ENCODE measurements around the gene ZSCAN25. TPM values are rescaled to one million over a fixed set of nuclear protein-coding genes. Genes with fewer than 3 reads are reported as not detected.
A peak's percentile ranks its signal among the peaks of the same experiment; 100 is the strongest.
"Not testable (repeated sequence)": the region's sequence is repeated elsewhere in the genome, so short reads cannot be mapped to it uniquely, and the experiment has no call there.

ZSCAN25 gene
- polyA plus RNA-seq (2012; ENCODE audit: missing spikeins): 5.0 TPM

DNA sequence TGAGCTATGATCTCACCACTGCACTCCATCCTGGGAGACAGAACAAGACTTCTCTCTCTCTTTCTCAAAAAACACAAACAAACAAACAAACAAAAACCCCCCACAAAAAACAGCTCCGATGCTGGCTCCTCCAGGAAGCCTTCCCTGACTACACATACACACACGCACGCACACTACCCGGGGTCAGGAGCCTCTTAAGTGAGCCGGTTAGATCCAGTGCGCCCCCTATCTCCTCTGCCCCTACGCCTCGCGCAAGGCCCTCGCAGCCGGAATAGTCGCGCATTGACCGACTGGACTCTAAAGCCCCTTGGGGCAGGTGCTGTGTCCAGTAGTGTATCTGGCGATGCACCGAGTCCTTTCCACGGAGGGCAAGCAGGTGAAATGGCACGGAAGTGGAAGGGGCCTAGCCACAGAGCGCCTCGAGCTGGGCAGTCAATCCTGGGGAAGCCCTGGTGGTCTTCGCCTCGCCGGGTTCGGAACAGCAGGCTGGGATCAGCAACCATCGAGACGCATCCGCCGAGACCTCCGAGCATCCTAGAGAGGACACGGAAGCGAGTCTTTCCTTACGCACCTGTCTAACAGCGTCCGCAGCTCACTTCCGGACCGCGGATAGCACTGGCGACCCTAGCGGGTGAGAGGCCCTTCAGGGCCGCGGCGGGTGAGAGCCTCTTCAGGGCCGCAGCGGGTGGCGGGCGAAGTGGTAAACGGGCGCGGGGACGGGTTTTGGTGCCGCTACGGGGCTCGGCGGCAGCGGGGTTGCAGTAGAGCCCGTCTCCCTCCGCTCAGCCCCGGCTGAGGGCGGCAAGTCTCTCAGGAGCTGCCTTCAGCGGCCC lies at the start of gene ZSCAN25:
Gene ZSCAN25, plus strand, starts transcription at position 588 of the 833 bp plus-strand sequence. CDS start 2,661 bp downstream, outside the sequence.
- peak; percentile 88 for DNase-seq (ENCODE audit: insufficient read length)
- TF ChIP-seq TAF1 (IDR thresholded peaks at IDR 0.05; ENCODE audit: borderline replicate concordance, low read depth, low read length) (peak; percentile 87), POLR2A (IDR thresholded peaks at IDR 0.05; ENCODE audit: low read depth, low read length) (peak; percentile 87; the same call in 1 of the 2 replicates), POLR2AphosphoS5 (IDR thresholded peaks at IDR 0.05; ENCODE audit: low read depth, low read length) (peak; percentile 92)
- FAIRE-seq: peak; percentile 98

- not testable (repeated sequence) for FAIRE-seq; DNase-seq (ENCODE audit: insufficient read length)
These were observed 48.0 kb upstream of the ZSCAN25 start for GRCh38 chr7:99568770-99569169.

DNA sequence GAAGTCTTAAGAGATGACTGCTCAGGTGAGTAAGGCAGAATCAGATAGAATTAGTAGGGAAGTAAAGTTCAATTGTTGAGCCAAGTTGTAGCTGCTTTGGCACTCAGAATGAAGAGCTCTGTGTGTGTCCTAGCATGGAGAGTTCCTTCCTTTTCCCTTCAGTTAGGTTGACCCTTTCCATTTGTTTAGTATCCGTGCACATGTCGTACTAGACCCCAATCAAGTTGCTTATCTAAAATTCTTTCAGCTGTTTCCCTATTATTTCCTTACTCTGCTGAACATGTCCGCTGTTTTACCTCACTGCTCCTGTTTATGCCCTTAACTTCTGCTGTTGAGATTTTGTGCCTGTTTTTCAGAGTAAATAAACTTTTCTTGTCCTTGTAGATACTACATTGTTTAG lies 45.0 kb upstream of the ZSCAN25 start:
- TF ChIP-seq POLR2A (IDR thresholded peaks at IDR 0.05; ENCODE audit: low read depth, low read length): no peak
- no peak for TF ChIP-seq TAF1 (IDR thresholded peaks at IDR 0.05; ENCODE audit: borderline replicate concordance, low read depth, low read length)
- no peak for TF ChIP-seq POLR2AphosphoS5 (IDR thresholded peaks at IDR 0.05; ENCODE audit: low read depth, low read length)
- no peak for FAIRE-seq
- DNase-seq (ENCODE audit: insufficient read length): no peak

DNA sequence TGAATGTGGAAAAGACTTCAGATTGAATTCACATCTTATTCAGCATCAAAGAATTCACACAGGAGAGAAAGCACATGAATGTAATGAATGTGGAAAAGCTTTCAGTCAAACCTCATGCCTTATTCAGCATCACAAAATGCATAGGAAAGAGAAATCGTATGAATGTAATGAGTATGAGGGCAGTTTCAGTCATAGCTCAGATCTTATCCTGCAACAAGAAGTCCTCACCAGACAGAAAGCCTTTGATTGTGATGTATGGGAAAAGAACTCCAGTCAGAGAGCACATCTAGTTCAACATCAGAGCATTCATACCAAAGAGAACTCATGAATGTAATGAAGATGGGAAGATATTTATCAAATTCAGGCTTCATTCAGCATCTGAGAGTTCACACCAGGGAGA lies 43.5 kb upstream of the ZSCAN25 start:
- peak; percentile 66; the same call in 1 of the 2 replicates for TF ChIP-seq POLR2AphosphoS5 (IDR thresholded peaks at IDR 0.05; ENCODE audit: low read depth, low read length)
- no peak for TF ChIP-seq POLR2A (IDR thresholded peaks at IDR 0.05; ENCODE audit: low read depth, low read length)
- TF ChIP-seq TAF1 (IDR thresholded peaks at IDR 0.05; ENCODE audit: borderline replicate concordance, low read depth, low read length): no peak
- FAIRE-seq (no peak), DNase-seq (ENCODE audit: insufficient read length) (no peak)

DNA sequence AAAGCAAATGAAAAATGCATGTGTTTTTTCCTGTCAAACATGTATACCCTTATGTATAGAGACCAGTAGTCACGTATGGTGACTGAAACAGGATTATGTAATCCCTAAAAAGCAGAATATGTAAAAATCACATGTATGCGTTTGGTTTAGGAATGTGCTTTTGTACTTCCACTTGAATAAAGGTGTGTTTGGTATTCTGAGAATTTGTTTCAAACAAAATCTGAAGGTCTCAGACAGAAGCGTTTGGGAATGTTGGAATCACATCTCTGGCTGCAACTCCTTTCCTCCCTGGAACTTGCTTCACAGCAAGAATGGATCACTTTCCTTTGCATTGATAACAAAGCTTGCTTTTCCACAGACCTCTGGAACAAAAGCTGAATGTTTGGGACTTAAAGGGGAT lies 40.5 kb upstream of the ZSCAN25 start:
- TF ChIP-seq TAF1 (IDR thresholded peaks at IDR 0.05; ENCODE audit: borderline replicate concordance, low read depth, low read length) (no peak), POLR2A (IDR thresholded peaks at IDR 0.05; ENCODE audit: low read depth, low read length) (no peak), POLR2AphosphoS5 (IDR thresholded peaks at IDR 0.05; ENCODE audit: low read depth, low read length) (no peak)
- DNase-seq (ENCODE audit: insufficient read length) (no peak), FAIRE-seq (no peak)

DNA sequence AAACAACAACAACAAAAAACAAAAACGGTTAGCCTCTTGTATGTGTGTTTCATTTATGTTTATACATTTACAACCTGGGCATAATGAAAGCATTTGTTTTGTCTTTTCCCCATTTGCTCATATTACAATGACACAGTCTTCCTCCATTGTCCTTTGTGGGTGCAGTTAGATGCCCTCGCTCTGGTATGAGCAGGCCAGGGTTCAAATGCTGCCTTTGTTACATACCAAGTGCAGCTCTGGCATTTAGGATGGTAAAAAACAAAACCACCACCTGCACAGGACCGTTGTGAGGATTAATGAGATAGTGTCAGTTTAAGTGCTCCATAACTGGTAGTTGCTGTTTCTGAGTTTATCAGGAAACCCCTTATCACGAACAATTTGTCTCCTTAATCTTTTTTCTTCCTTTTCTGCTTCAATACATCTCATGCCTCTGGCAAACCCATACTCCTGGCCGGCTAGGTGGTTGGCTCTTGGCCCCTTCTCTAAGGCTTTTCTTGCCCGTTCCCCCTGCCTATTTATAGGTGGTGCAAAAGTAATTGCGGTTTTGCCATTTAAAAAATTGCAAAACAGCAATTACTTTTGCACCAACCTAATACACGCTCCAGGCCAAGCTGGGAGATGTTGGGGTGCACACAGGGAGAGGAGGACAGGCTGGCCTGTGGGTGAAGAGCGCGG lies 37.3 kb upstream of the ZSCAN25 start:
- TF ChIP-seq POLR2A (IDR thresholded peaks at IDR 0.05; ENCODE audit: low read depth, low read length): no peak
- TF ChIP-seq POLR2AphosphoS5 (IDR thresholded peaks at IDR 0.05; ENCODE audit: low read depth, low read length): no peak
- TF ChIP-seq TAF1 (IDR thresholded peaks at IDR 0.05; ENCODE audit: borderline replicate concordance, low read depth, low read length): no peak
- no peak for FAIRE-seq
- DNase-seq (ENCODE audit: insufficient read length): no peak

DNA sequence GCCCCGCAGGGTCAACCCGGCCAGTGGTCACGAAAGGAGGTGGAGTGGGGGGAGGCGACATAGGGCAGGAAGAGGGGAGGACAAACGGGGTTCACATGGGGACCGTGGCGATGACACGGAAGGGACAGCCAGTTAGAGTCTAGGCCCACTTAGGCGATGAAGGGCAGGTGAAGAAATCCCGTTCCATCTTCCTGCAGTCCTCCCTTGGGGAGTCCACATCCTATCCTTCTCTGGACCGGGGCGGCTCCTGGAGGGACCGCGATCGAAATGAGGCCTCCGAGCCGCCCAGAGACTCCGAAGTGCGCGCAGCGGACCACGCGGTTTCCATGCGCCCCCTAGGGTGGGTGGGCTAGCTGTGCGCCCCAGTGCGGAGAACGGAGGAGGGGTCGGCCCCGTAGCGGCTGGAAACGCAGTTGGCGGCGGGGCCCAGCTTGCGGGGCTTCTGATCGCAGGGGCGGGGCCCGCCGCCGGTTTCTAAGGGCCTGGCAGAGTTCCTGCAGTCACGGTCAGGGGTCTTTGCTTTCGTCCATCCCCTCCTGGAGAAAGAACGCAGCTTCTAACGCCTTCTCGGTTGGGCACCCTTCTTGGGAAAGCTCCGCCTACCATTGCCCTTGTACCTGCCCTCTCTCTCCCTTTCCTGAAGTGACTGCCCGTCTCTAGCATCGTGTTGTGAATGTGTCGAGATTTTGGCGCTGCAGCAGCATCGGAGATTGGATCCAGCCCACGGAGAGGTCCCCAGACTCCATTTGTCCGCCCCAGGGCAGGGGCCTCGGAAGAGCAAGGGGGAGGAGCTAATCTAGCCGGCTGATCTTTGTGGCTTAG lies 36.6 kb upstream of the ZSCAN25 start:
- DNase-seq (ENCODE audit: insufficient read length) (no peak), FAIRE-seq (no peak)
- TF ChIP-seq TAF1 (IDR thresholded peaks at IDR 0.05; ENCODE audit: borderline replicate concordance, low read depth, low read length) (no peak), POLR2A (IDR thresholded peaks at IDR 0.05; ENCODE audit: low read depth, low read length) (no peak), POLR2AphosphoS5 (IDR thresholded peaks at IDR 0.05; ENCODE audit: low read depth, low read length) (no peak)

GRCh38 chr7:99580778-99581332 lies 35.9 kb upstream of the ZSCAN25 start:
- peak; percentile 27 for FAIRE-seq
- DNase-seq (ENCODE audit: insufficient read length): not testable (repeated sequence)

GRCh38 chr7:99588868-99589267 lies 27.9 kb upstream of the ZSCAN25 start:
- FAIRE-seq: no peak
- TF ChIP-seq POLR2AphosphoS5 (IDR thresholded peaks at IDR 0.05; ENCODE audit: low read depth, low read length) (no peak), TAF1 (IDR thresholded peaks at IDR 0.05; ENCODE audit: borderline replicate concordance, low read depth, low read length) (no peak)
- DNase-seq (ENCODE audit: insufficient read length): no peak

GRCh38 chr7:99594948-99595745 lies 21.6 kb upstream of the ZSCAN25 start:
- TF ChIP-seq POLR2AphosphoS5 (IDR thresholded peaks at IDR 0.05; ENCODE audit: low read depth, low read length) (no peak), TAF1 (IDR thresholded peaks at IDR 0.05; ENCODE audit: borderline replicate concordance, low read depth, low read length) (no peak), POLR2A (IDR thresholded peaks at IDR 0.05; ENCODE audit: low read depth, low read length) (no peak)
- no peak for FAIRE-seq
- DNase-seq (ENCODE audit: insufficient read length): no peak

All from GM12892 (cell line).